HTR-8/SVneo (cell line): ENCODE results near the gene PPL.

Experiments used
- DNase-seq: peaks from one replicate; pipeline ENCODE4 v3.0.0; 2011; ENCODE audit warnings: low spot score, mixed read lengths; ENCODE audit not compliant: insufficient read length
- FAIRE-seq: peaks from 2 replicates; lab custom pipeline; 2011; peaks lifted over from hg19 to GRCh38; lab: Jason Lieb, UNC

The PPL gene

GRCh38 chr16:4892361-4893102 is 44.4 kb downstream of the PPL start:
- DNase-seq, result no peak
- FAIRE-seq, result no peak

GRCh38 chr16:4891886-4892216 is 45.1 kb downstream of the PPL start:
- DNase-seq, result no peak
- no peak for FAIRE-seq

GRCh38 chr16:4891097-4891885 is 45.7 kb downstream of the PPL start:
- DNase-seq (no peak), FAIRE-seq (no peak)

- FAIRE-seq, result no peak
- DNase-seq, result no peak
These were observed 46.3 kb downstream of the PPL start for GRCh38 chr16:4890686-4891085.

- no peak for FAIRE-seq
These were observed 46.9 kb downstream of the PPL start for GRCh38 chr16:4890026-4890425.

GRCh38 chr16:4888428-4889135 is 48.4 kb downstream of the PPL start:
- no peak for FAIRE-seq
- no peak for DNase-seq

More at GRCh38 chr16:4890026-4890425, 46.9 kb downstream of the PPL start:
- no peak for DNase-seq

GRCh38 chr16:4886151-4886550 is 50.8 kb downstream of the PPL start:
- FAIRE-seq, result no peak
- DNase-seq, result no peak

- no peak for DNase-seq
These were observed 51.7 kb downstream of the PPL start for GRCh38 chr16:4884972-4885874.

GRCh38 chr16:4884209-4884608 is 52.7 kb downstream of the PPL start:
- DNase-seq (no peak), FAIRE-seq (no peak)

More at GRCh38 chr16:4884972-4885874, 51.7 kb downstream of the PPL start:
- no peak for FAIRE-seq

GRCh38 chr16:4883501-4883900 is 53.4 kb downstream of the PPL start:
- DNase-seq (no peak), FAIRE-seq (no peak)

- DNase-seq (peak; percentile 42), FAIRE-seq (peak; percentile 79)
These were observed 54.2 kb downstream of the PPL start for GRCh38 chr16:4882633-4883285.

- no peak for FAIRE-seq
- DNase-seq, result no peak
These were observed 54.8 kb downstream of the PPL start for GRCh38 chr16:4882000-4882632.

GRCh38 chr16:4880006-4880580 is 56.9 kb downstream of the PPL start:
- no peak for DNase-seq
- FAIRE-seq, result no peak

- no peak for FAIRE-seq
- no peak for DNase-seq
These were observed 57.9 kb downstream of the PPL start for GRCh38 chr16:4879049-4879448.

GRCh38 chr16:4877380-4877685 is 59.6 kb downstream of the PPL start:
- DNase-seq, result no peak
- no peak for FAIRE-seq

- no peak for FAIRE-seq
- DNase-seq, result no peak
These were observed 60.1 kb downstream of the PPL start for GRCh38 chr16:4876646-4877379.

GRCh38 chr16:4874666-4875065 is 62.3 kb downstream of the PPL start:
- FAIRE-seq (no peak), DNase-seq (no peak)

- DNase-seq (no peak), FAIRE-seq (no peak)
These were observed 63.9 kb downstream of the PPL start for GRCh38 chr16:4873091-4873490.
